Peyer's patch (tissue), 4 donors: ENCODE data around the gene TRIM37. TPM values are rescaled to one million over a fixed set of nuclear protein-coding genes. Genes with fewer than 3 reads are reported as not detected.

Source experiments
- DNase-seq, 3 donors: peaks; one replicate each; pipeline ENCODE4 v3.0.0-alpha.2; 2017 to 2019
- H3K27ac ChIP-seq, 4 donors: fragments of 200-600 bp; sonication (generic); one replicate each; pipeline ENCODE4 v1.5.1; 2016 to 2019
- H3K27me3 ChIP-seq, 2 donors: fragments of 200-600 bp; sonication (generic); one replicate each; pipeline ENCODE4 v1.5.1; 2019
- H3K36me3 ChIP-seq, 3 donors: fragments of 200-600 bp; sonication (generic); one replicate each; pipeline ENCODE4 v1.5.1; 2016 to 2019
- H3K4me1 ChIP-seq, 4 donors: fragments of 200-600 bp; sonication (generic); one replicate each; pipeline ENCODE4 v1.5.1; 2016 to 2019
- H3K4me3 ChIP-seq, 4 donors: fragments of 200-600 bp; sonication (generic); 1 replicate in 3 of 4; 2 replicates in 1 of 4; pipeline ENCODE4 v1.5.1; 2016 to 2019; ENCODE audit warnings: mild to moderate bottlenecking in 1 of 4
- H3K9me3 ChIP-seq, 4 donors: fragments of 200-600 bp; sonication (generic); one replicate each; pipeline ENCODE4 v1.5.1; 2016 to 2019; ENCODE audit warnings: mild to moderate bottlenecking in 1 of 4
- CTCF ChIP-seq, 6 experiments: fragments of 450-650 bp in 4 of 6; fragments of 200-600 bp in 2 of 6; sonication (generic) in 1 of 6; IDR thresholded peaks; one replicate each; pipeline ENCODE4 v1.5.1; 2017 to 2019; ENCODE audit warnings: antibody characterized with exemption in 6 of 6, mild to moderate bottlenecking in 3 of 6, moderate library complexity in 1 of 6
- POLR2A ChIP-seq, 2 donors: fragments of 450-650 bp; IDR thresholded peaks; one replicate each; pipeline ENCODE4 v1.5.1; 2017; ENCODE audit warnings: antibody characterized with exemption in 2 of 2, mild to moderate bottlenecking in 2 of 2, moderate library complexity in 2 of 2
- total RNA-seq, 4 donors: library from RNA; depleted of rRNA; stranded (reverse); fragments of >200 nt; gene quantifications; one replicate each; pipeline ENCODE4 v1.1.0, GENCODE V29; 2016

TRIM37 gene
- total RNA-seq, 4 donors from 2014 or later, result 9.8 to 31.4 (median 14.7) TPM

- Histone ChIP-seq H3K36me3 (no peaks in the 10 kb centered on the region), H3K27ac (no peak overlapping the region), H3K4me1 (no peaks in the 10 kb centered on the region), H3K4me3 (no peak overlapping the region), H3K9me3 (no peaks in the 10 kb centered on the region), H3K27me3 (no peaks in the 10 kb centered on the region)
- TF ChIP-seq POLR2A (IDR thresholded peaks at IDR 0.05), result no peak
- TF ChIP-seq CTCF (IDR thresholded peaks at IDR 0.05), result no peak
- no peak for DNase-seq
Measured at GRCh38 chr17:58989629-58990028, 117.1 kb downstream of the TRIM37 start.

GRCh38 chr17:58985971-58986370, 120.7 kb downstream of the TRIM37 start:
- no peaks in the 10 kb centered on the region for H3K27me3 ChIP-seq
- no peak for TF ChIP-seq POLR2A (IDR thresholded peaks at IDR 0.05)
- TF ChIP-seq CTCF (IDR thresholded peaks at IDR 0.05), result no peak
- H3K9me3 ChIP-seq, result no peaks in the 10 kb centered on the region
- H3K4me3 ChIP-seq, result no peak overlapping the region
- H3K27ac ChIP-seq, result no peak overlapping the region
- DNase-seq, result no peak
- H3K36me3 ChIP-seq, result no peaks in the 10 kb centered on the region
- no peaks in the 10 kb centered on the region for H3K4me1 ChIP-seq

GRCh38 chr17:58985367-58985766, 121.3 kb downstream of the TRIM37 start:
- no peaks in the 10 kb centered on the region for H3K4me1 ChIP-seq
- H3K27ac ChIP-seq, result no peak overlapping the region
- no peaks in the 10 kb centered on the region for H3K36me3 ChIP-seq
- H3K27me3 ChIP-seq, result no peaks in the 10 kb centered on the region
- no peak overlapping the region for H3K4me3 ChIP-seq
- TF ChIP-seq CTCF (IDR thresholded peaks at IDR 0.05) (no peak), POLR2A (IDR thresholded peaks at IDR 0.05) (no peak)
- H3K9me3 ChIP-seq, result no peaks in the 10 kb centered on the region
- DNase-seq, result no peak

GRCh38 chr17:58982626-58983025, 124.1 kb downstream of the TRIM37 start:
- Histone ChIP-seq H3K4me1 (no peaks in the 10 kb centered on the region), H3K9me3 (no peaks in the 10 kb centered on the region), H3K36me3 (no peaks in the 10 kb centered on the region), H3K4me3 (no peak overlapping the region), H3K27me3 (no peaks in the 10 kb centered on the region), H3K27ac (no peak overlapping the region)
- TF ChIP-seq POLR2A (IDR thresholded peaks at IDR 0.05) (no peak), CTCF (IDR thresholded peaks at IDR 0.05) (no peak)
- no peak for DNase-seq

GRCh38 chr17:58980706-58981481, 125.8 kb downstream of the TRIM37 start:
- Histone ChIP-seq H3K27me3 (no peaks in the 10 kb centered on the region), H3K9me3 (no peaks in the 10 kb centered on the region), H3K36me3 (no peaks in the 10 kb centered on the region), H3K27ac (no peak overlapping the region), H3K4me3 (no peak overlapping the region), H3K4me1 (no peaks in the 10 kb centered on the region)
- TF ChIP-seq CTCF (IDR thresholded peaks at IDR 0.05) (no peak), POLR2A (IDR thresholded peaks at IDR 0.05) (no peak)
- no peak for DNase-seq
